H9 (cell line): Measurements from ENCODE around the gene IDUA. TPM values are rescaled to one million over a fixed set of nuclear protein-coding genes. Genes with fewer than 3 reads are reported as not detected.

Experiments
- DNase-seq: peaks from one replicate; pipeline ENCODE4 v3.0.0-alpha.2; 2017
- H2AFZ ChIP-seq: one replicate; pipeline ENCODE4 v1.6.1; 2013; ENCODE audit warnings: mild to moderate bottlenecking, low read length, control low read depth, moderate library complexity
- H2AK5ac ChIP-seq: 2 replicates; pipeline ENCODE4 v1.6.1; 2013; ENCODE audit warnings: low read length, control low read depth, mixed read lengths; ENCODE audit not compliant: insufficient read length
- H2BK120ac ChIP-seq: one replicate; pipeline ENCODE4 v1.6.1; 2013; ENCODE audit warnings: low read depth, mild to moderate bottlenecking, low read length, control low read depth, inconsistent platforms; ENCODE audit not compliant: poor library complexity, severe bottlenecking
- H2BK12ac ChIP-seq: 2 replicates; pipeline ENCODE4 v1.6.1; 2013; ENCODE audit warnings: low read length, control low read depth, mixed read lengths, low read depth; ENCODE audit not compliant: insufficient read length
- H2BK15ac ChIP-seq: 2 replicates; pipeline ENCODE4 v1.6.1; 2013; ENCODE audit warnings: low read depth, low read length, control low read depth
- H2BK20ac ChIP-seq: one replicate; pipeline ENCODE4 v1.6.1; 2013; ENCODE audit warnings: low read depth, mild to moderate bottlenecking, low read length, control low read depth, inconsistent platforms; ENCODE audit not compliant: poor library complexity, severe bottlenecking
- H2BK5ac ChIP-seq: 2 replicates; pipeline ENCODE4 v1.6.1; 2013; ENCODE audit warnings: low read length, control low read depth, mixed read lengths; ENCODE audit not compliant: insufficient read length
- H3K14ac ChIP-seq: 2 replicates; pipeline ENCODE4 v1.6.1; 2013; ENCODE audit warnings: low read length, control low read depth; ENCODE audit not compliant: insufficient read depth
- H3K18ac ChIP-seq: 2 replicates; pipeline ENCODE4 v1.6.1; 2013; ENCODE audit warnings: low read depth, mild to moderate bottlenecking, mixed read lengths, low read length, control low read depth; ENCODE audit not compliant: insufficient read length
- H3K23ac ChIP-seq: 2 replicates; pipeline ENCODE4 v1.6.1; 2013; ENCODE audit warnings: low read length, control low read depth, mixed read lengths, low read depth; ENCODE audit not compliant: insufficient read length
- H3K23me2 ChIP-seq: 2 replicates; pipeline ENCODE4 v1.6.1; 2013; ENCODE audit warnings: low read depth, mild to moderate bottlenecking, mixed read lengths, low read length, control low read depth; ENCODE audit not compliant: insufficient read length, poor library complexity, severe bottlenecking
- H3K27ac ChIP-seq: 2 replicates; pipeline ENCODE4 v1.5.1; 2013; ENCODE audit warnings: low read length, control low read depth, mixed read lengths, low read depth; ENCODE audit not compliant: insufficient read length
- H3K27me3 ChIP-seq: 2 replicates; pipeline ENCODE4 v1.6.1; 2013; ENCODE audit warnings: low read length, control low read depth, inconsistent platforms; ENCODE audit not compliant: insufficient read depth
- H3K4ac ChIP-seq: 2 replicates; pipeline ENCODE4 v1.6.1; 2013; ENCODE audit warnings: low read depth, mild to moderate bottlenecking, control low read depth, inconsistent platforms, low read length, moderate library complexity
- H3K4me1 ChIP-seq: 2 replicates; pipeline ENCODE4 v1.6.1; 2013; ENCODE audit warnings: low read length, control low read depth, inconsistent platforms; ENCODE audit not compliant: insufficient read depth
- H3K4me2 ChIP-seq: 2 replicates; pipeline ENCODE4 v1.6.1; 2013; ENCODE audit warnings: low read length, control low read depth, mixed read lengths; ENCODE audit not compliant: insufficient read length, insufficient read depth
- H3K56ac ChIP-seq: 2 replicates; pipeline ENCODE4 v1.6.1; 2013; ENCODE audit warnings: low read depth, mild to moderate bottlenecking, mixed read lengths, low read length, control low read depth; ENCODE audit not compliant: insufficient read length
- H3K79me1 ChIP-seq: 2 replicates; pipeline ENCODE4 v1.6.1; 2013; ENCODE audit warnings: low read depth, mild to moderate bottlenecking, moderate library complexity, low read length, control low read depth, inconsistent platforms; ENCODE audit not compliant: insufficient read depth, poor library complexity, severe bottlenecking
- H3K79me2 ChIP-seq: 2 replicates; pipeline ENCODE4 v1.6.1; 2013; ENCODE audit warnings: low read length, control low read depth, inconsistent platforms; ENCODE audit not compliant: insufficient read depth
- H3K9ac ChIP-seq: 2 replicates; pipeline ENCODE4 v1.6.1; 2013; ENCODE audit warnings: low read length, control low read depth, mixed read lengths; ENCODE audit not compliant: insufficient read length; ENCODE audit errors: extremely low read depth
- H3K9me3 ChIP-seq: one replicate; pipeline ENCODE4 v1.6.1; 2013; ENCODE audit warnings: low read depth, low read length, inconsistent platforms; ENCODE audit not compliant: control insufficient read depth
- H3T11ph ChIP-seq: one replicate; pipeline ENCODE4 v1.6.1; 2013; ENCODE audit warnings: mild to moderate bottlenecking, low read length, control low read depth, inconsistent platforms
- H4K20me1 ChIP-seq: one replicate; pipeline ENCODE4 v1.6.1; 2013; ENCODE audit not compliant: control insufficient read depth, insufficient read length, insufficient read depth
- H4K5ac ChIP-seq: 2 replicates; pipeline ENCODE4 v1.6.1; 2013; ENCODE audit warnings: low read depth, mild to moderate bottlenecking, mixed read lengths, low read length, control low read depth; ENCODE audit not compliant: insufficient read length
- H4K8ac ChIP-seq: replicated peaks from 2 replicates; pipeline ENCODE4 v1.6.1; 2013; ENCODE audit warnings: low read length, control low read depth, mixed read lengths, low read depth; ENCODE audit not compliant: insufficient read length
- H4K91ac ChIP-seq: 2 replicates; pipeline ENCODE4 v1.6.1; 2013; ENCODE audit warnings: low read depth, mild to moderate bottlenecking, moderate library complexity, mixed read lengths, low read length, control low read depth; ENCODE audit not compliant: insufficient read length
- H3K27ac Mint-ChIP-seq, 3 experiments: 2 replicates in 2 of 3; 3 replicates in 1 of 3; pipeline ENCODE4 v1.8.0; 2020 to 2021; ENCODE audit warnings: mixed read lengths in 3 of 3, mild to moderate bottlenecking in 1 of 3, moderate library complexity in 1 of 3
- H3K27me3 Mint-ChIP-seq: 2 replicates; pipeline ENCODE4 v1.8.0; 2021; ENCODE audit warnings: low read depth, mild to moderate bottlenecking, moderate library complexity, mixed read lengths
- H3K36me3 Mint-ChIP-seq, 3 experiments: 2 replicates in 2 of 3; 3 replicates in 1 of 3; pipeline ENCODE4 v1.8.0; 2020 to 2021; ENCODE audit warnings: low read depth in 3 of 3, mixed read lengths in 3 of 3; ENCODE audit not compliant: insufficient read depth in 1 of 3
- H3K4me1 Mint-ChIP-seq, 2 experiments: 2 replicates each; pipeline ENCODE4 v1.8.0; 2020; ENCODE audit warnings: mixed read lengths in 2 of 2
- H3K4me3 Mint-ChIP-seq, 2 experiments: 2 replicates in 1 of 2; 3 replicates in 1 of 2; pipeline ENCODE4 v1.8.0; 2020 to 2021; ENCODE audit warnings: mild to moderate bottlenecking in 2 of 2, mixed read lengths in 2 of 2, moderate library complexity in 1 of 2
- H3K9me3 Mint-ChIP-seq, 2 experiments: 2 replicates in 1 of 2; 3 replicates in 1 of 2; pipeline ENCODE4 v1.8.0; 2020; ENCODE audit warnings: mild to moderate bottlenecking in 2 of 2, mixed read lengths in 2 of 2, moderate library complexity in 1 of 2
- CTCF ChIP-seq: fragments of 200-600 bp; sonication (generic); conservative IDR thresholded peaks from 3 replicates; pipeline ENCODE4 v1.8.0; 2021; ENCODE audit warnings: antibody characterized with exemption, mild to moderate bottlenecking
- WGBS: extraction: QIAGEN DNeasy Blood & Tissue Kit; methylation state at CpG from one replicate; pipeline ENCODE4 v1.1.7; 2013; ENCODE audit warnings: missing lambda C conversion rate, low lambda C conversion rate, mixed read lengths; ENCODE audit not compliant: insufficient read length; ENCODE audit errors: extremely low coverage; 5-methylcytosine and 5-hydroxymethylcytosine counted together
- total RNA-seq: library from RNA; stranded (reverse); gene quantifications from 2 replicates; pipeline ENCODE4 v1.2.1, GENCODE V29; 2021

The IDUA gene
- total RNA-seq, 1 experiment from 2014 or later = 14.5 TPM

- Mint-ChIP-seq H3K27me3 (peaks cover 67% of the 10 kb centered on the region), H3K27ac (no peak overlapping the region), H3K36me3 (peaks cover 0 to 2% (median 0%) of the 10 kb centered on the region in 3 experiments; a peak in 2 of 7 replicates), H3K9me3 (peaks cover 0 to 5% of the 10 kb centered on the region in 2 experiments; a peak in 3 of 5 replicates), H3K4me3 (no peak overlapping the region), H3K4me1 (peaks cover 2% of the 10 kb centered on the region in 2 experiments; a peak in 1 of 4 replicates)
- Histone ChIP-seq H3T11ph (no peak overlapping the region), H4K91ac (no peak overlapping the region), H3K27me3 (no peaks in the 10 kb centered on the region; the same call in 1 of the 2 replicates), H4K20me1 (no peaks in the 10 kb centered on the region), H3K4me2 (no peak overlapping the region), H3K79me2 (no peaks in the 10 kb centered on the region), H2AK5ac (no peak overlapping the region), H2BK120ac (no peak overlapping the region), H4K5ac (no peak overlapping the region), H2BK15ac (no peak overlapping the region), H2BK12ac (no peak overlapping the region), H3K27ac (no peak overlapping the region), H3K18ac (no peak overlapping the region), H2AFZ (no peak overlapping the region), H3K14ac (no peak overlapping the region), H3K23ac (no peak overlapping the region), H2BK5ac (no peak overlapping the region), H3K9me3 (no peaks in the 10 kb centered on the region), H3K4ac (no peak overlapping the region), H3K9ac (no peak overlapping the region), H3K4me1 (no peaks in the 10 kb centered on the region; the same call in 1 of the 2 replicates), H2BK20ac (no peak overlapping the region), H3K79me1 (no peaks in the 10 kb centered on the region), H4K8ac (no peak overlapping the region), H3K23me2 (no peaks in the 10 kb centered on the region), H3K56ac (no peak overlapping the region)
- no CpG with 5 or more reads among the region's 16 CpGs for WGBS
- no peak for TF ChIP-seq CTCF
- peak; percentile 22 for DNase-seq
These were observed 62.1 kb downstream of the IDUA start for GRCh38 chr4:1048773-1049590.
